ENCODE data around the gene SPRY2.

SPRY2 gene

DNA sequence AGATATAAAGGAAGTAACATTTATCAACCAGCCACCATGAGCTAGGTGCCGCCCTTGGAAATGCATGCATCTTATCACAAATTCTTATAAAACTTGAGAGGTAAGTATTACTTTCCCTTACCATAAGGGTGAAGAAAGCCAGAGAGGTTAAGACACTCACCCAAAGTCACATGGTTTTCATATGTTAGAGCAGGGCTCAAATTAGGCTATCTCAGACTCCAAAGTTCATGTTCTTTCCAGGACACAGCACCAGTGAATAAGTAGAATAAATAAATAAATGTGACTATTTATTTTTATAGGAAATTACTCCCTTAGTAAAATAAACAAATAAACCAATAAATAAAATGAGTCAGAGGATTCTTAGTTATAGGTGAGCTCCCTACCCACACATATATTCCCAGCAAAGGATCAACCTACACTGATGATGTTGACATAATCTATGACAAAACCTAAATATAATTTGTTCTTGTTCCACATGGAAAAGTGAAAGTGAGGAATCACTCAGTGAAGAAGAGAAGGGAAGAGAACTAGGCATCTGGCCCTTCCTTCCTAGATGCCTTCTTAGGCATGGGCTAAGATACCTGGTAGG is 27.2 kb downstream of the SPRY2 start:
- no peak for DNase-seq (ENCODE audit: low read depth)

DNA sequence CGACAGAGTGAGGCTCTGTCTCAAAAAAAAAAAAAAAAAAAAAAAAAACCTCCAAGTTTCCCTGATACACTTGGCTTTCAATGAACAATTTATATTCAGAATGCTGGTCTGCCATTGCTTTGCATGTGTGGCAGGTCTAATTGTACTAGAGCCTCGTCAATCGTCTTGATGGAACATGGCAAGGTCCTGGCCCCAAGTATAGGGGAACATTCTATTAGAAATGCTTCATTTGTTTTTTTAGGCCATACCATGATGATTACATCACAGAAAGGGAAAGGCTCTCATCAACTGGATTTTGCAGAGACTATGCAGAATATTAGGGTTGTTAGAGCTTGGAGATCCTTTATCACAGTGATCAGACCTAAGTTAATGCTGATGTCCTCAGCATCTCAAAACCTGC is 28.0 kb downstream of the SPRY2 start:
- DNase-seq (ENCODE audit: low read depth) = no peak

DNA sequence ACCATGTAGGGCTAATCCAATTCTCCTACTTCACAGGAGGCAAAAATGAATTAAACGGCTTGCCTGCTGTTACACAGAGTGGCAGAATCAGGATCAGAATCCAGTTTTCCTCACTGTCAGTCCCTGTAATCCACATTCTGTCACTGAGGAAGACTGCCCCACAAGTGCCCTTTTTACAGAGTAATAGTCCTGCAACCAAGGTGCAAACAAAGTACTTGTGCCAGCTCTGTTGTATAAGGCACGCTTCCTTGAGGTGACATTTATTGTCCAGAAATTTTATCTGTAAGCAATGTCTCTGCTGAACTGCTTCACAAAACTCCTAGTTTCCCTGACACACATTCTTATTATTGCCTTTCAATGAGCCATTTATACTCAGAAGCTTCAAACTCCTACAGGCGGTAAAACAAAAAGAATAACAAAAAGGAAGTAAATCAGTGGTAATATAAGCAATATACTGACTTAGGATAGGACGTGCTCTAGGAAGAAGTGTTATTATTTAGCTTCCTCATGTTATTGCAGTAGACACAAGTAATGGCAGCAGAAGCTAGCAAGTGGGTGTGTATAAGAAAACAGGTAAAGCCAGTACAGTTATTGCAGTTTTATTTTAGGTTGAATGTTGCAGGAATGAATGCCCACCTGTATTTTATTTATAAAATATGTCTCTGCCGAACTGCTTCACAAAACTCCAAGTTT is 28.8 kb downstream of the SPRY2 start:
- no peak for DNase-seq (ENCODE audit: low read depth)

DNA sequence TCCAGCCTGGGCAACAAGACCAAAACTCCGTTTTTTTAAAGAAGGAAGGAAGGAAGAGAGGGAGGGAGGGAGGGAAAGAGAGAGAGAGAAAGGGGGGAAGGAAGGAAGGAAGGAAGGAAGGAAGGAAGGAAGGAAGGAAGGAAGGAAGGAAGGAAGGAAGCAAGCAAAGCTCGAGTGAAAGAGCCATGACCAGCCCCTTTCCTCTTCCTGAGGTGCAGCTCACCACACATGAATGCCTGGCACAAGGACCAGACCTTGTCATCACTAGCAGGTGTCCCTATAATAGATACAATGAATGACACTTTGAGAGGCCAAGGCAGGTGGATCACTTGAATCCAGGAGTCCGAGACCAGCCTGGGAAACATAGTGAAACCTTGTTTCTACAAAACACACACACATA is 31.0 kb downstream of the SPRY2 start:
- DNase-seq (ENCODE audit: low read depth) = no peak

DNA sequence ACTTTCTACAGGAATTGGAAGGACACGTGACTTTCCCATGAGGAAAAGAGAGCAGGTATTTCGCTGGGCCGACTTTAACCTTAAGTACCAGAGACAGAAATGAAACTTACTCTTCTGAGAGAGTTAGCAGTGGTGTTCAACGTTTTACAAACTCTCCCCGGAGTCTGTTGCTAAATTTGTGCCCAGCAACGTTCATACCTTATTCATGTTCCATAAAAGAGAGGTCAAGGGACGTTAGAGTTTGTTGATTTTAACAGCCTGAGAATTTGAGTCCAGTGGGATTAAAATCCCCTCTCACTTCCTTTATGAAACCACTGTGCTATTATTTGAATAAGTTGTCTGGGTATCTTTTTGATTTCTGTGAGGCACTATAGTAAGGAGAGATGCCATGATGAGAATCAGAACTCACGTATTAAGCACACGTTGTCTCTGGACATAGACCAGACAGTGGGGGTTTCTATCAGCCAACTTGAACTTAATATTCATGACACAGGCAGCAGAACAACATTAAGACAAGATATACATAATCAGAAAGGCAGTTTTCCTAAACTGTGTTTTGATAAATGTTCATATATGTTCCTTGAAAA is 33.4 kb downstream of the SPRY2 start:
- no peak for DNase-seq (ENCODE audit: low read depth)

DNA sequence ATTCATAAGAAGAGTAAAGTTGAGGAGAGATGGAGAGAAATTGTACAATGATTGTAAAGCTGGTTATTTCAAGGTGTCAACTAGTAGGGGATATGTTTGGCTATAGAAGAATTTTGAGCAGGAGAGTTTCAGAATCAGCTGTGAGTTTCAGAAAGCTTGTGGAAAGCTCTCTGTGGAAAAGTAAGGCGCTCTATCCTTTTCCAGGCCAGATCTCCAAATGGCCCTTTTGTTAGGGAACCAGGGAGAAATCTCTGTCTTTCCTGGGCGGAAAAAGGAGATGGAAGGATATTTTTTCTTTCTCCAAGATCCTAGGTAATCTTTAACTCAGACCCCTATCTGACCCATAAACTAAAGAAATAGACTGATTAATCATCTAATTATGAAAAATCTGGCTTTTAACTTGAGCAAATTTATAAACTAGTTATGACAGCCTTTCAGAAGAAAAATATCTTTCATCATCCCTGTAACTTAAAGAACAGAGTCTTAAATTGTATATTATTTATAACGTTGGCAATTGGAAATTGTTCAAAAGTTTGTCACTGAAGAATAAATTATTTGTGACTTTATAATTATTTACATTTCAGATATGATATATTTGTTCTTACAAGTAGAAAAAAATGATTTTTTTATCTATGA is 34.5 kb downstream of the SPRY2 start:
- no peak for DNase-seq (ENCODE audit: low read depth)

DNA sequence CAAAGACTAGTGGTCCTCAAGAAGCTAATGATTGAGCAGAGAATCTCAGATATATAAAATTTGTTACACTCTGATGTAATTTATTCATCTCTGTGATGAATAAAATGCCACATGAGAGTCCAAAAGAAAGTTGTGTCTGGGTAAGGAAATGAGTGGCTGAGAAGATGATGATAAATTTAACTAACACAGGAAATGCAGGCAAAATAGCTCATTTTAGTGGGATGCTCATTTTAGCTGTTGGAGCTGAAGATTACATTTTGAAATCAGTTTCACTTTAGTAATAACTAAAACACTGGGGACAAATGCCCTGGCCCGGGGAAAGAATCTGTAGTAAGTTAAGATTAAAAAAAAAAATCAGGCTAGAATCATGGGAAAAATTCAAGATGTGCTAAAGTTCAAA is 35.2 kb downstream of the SPRY2 start:
- no peak for DNase-seq (ENCODE audit: low read depth)

DNA sequence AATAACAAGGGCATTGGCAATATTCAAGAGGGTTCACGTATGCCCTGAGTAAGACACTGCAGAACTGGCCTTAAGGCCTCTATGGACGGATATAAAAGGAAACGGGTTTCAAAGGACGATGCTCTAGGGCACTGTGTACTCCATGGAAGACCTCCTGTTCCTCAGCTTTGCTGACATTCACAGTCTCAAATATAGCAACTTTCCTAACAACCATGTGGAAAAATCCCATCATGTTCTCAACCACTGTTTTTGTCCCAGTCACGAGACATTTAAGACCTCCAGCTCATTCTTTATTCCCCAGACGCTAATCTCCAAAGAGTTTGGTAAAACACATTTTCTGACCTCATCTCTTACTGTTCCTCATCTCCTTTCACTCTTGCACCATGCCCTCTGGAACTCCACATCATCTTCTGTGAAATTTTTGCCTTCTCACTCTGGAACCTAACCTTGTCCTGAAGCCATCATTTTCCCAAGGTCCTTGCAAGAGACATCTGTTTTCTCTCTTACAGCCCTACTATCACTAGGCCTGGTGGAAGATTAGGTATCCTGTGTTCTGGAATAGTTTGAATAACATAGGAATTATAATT is 37.6 kb downstream of the SPRY2 start:
- DNase-seq (ENCODE audit: low read depth) = no peak

DNA sequence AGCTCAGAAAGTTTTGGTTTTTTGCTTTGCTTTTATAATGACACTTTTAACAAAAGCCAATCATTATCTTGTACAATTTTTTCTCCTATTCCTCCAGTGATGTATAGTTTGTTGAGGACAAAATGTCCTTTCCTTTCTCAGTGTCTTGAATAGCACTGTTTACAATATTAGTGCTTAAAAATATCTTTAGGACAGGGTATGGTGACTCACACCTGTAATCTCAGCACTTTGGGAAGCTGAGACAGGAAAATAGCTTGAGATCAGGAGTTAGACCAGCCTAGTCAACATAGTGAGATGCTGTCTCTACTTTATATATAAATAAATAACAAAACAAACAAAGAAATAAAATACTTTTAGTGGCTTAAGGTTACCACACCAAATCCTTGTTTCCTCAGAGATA is 41.9 kb downstream of the SPRY2 start:
- DNase-seq (ENCODE audit: low read depth) = no peak

DNA sequence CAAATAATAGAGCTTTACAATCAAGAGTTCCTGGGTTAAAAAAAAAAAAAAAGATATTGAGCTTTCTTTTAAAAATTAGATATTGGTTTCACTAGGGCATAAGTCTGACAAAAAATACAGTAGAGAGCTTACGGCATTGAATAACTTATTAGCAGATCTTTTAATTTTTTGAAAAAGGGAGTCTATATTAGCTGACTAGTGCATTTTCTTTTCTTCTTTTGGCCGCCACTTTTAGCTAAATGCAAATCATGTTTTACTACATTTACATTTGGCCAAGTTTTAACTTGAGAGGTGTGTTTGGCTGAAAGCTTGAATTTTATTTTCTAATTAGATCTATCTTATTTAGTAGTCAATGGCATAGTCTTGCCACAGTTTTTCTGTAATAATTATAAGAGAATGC is 43.4 kb downstream of the SPRY2 start:
- no peak for DNase-seq (ENCODE audit: low read depth)

DNA sequence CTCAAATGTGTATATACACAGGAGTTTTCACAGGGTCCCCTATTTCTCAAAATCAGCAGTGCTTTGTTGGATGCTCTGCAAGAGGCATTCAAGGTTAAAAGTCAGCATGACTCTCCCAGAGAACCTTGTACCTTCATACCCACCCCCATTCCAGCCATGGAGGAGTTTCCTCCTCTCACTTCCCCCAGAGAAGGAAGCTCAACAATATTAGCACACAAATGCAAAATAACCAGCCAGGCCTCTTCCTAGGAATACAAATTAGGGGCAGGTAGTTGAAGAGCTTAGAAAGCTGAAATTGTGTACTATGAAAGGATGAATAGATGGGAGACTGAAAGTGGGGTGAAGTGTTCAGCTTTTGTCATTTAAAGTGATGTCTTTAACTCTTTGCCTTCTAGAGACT is 43.8 kb downstream of the SPRY2 start:
- no peak for DNase-seq (ENCODE audit: low read depth)

DNA sequence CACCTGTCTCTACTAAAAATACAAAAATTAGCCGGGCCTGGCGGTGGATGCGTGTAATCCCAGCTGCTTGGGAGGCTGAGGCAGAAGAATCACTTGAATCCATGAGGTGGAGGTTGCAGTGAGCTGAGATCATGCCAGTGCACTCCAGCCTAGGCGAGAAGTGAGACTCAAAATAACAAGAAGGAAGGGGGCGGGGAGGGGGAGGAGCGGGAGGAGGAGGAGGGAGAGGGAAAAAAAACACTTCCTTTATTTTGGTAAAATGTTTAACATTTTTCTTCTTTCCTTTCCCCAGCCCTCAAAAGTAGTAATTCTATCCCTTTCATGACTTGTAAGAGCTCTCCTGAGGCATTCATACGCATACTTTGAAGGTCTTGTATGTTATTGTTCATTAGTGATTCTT is 44.3 kb downstream of the SPRY2 start:
- no peak for DNase-seq (ENCODE audit: low read depth)

DNA sequence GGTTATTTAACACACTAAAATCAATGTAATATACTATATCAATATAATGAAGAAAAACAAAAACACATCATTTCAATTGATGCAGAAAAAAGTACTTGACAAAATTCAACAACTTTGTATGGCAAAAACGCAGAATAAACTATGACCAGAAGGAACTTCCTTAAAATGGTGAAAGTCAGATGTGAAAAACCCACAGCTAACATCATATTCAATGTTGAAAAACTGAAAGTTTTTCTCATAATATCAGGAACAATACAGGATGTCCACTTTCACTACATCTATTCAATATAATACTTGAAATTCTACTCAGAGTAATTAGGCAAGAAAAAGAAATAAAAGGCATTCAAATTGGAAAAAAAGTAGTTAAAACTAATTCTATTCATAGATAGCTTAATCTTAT is 50.3 kb downstream of the SPRY2 start:
- no peak for DNase-seq (ENCODE audit: low read depth)
